ENCODE results near the gene MARK1. TPM values are rescaled to one million over a fixed set of nuclear protein-coding genes. Genes with fewer than 3 reads are reported as not detected.

MARK1 gene
- total RNA-seq, 1 donor from 2014 or later = 105 TPM

DNA sequence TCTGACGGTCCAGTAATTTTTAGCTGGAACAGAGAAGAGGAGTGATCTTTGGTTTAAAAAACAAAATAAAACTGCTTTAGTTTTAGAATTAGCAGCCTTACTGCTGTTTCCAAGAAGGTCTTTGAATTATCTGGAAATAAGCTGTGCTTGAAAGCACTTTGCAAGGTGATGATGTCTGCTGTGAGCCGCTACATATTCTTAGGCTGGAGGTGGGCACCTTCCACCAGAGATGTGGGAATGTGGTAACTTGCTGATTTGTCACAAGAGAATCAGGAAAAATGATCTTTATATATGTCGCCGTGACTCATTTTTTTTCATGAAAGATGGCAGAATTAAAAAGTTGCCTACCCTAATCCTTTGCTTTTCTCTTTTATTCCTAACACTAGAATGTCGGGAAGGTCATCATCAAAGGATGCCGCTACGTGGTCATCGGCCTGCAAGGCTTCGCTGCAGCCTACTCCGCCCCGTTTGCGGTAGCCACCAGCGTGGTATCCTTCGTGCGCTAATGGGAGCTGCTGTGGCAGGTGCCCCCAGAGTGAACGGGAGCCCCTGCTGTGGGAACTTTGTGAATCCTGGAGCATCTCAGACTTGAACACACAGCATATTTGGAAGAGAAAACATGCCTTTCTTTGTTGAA lies 168.4 kb downstream of the MARK1 start:
- H3K27me3 Mint-ChIP-seq (ENCODE audit: unreplicated experiment) = no peaks in the 10 kb centered on the region
- H3K4me3 Mint-ChIP-seq (ENCODE audit: unreplicated experiment) = no peak overlapping the region
- H3K27ac Mint-ChIP-seq (ENCODE audit: unreplicated experiment) = no peak overlapping the region
- DNase-seq = no peak
- H3K4me1 Mint-ChIP-seq (ENCODE audit: low read depth, unreplicated experiment) = peaks cover 9% of the 10 kb centered on the region
- TF ChIP-seq, protein P1, sequence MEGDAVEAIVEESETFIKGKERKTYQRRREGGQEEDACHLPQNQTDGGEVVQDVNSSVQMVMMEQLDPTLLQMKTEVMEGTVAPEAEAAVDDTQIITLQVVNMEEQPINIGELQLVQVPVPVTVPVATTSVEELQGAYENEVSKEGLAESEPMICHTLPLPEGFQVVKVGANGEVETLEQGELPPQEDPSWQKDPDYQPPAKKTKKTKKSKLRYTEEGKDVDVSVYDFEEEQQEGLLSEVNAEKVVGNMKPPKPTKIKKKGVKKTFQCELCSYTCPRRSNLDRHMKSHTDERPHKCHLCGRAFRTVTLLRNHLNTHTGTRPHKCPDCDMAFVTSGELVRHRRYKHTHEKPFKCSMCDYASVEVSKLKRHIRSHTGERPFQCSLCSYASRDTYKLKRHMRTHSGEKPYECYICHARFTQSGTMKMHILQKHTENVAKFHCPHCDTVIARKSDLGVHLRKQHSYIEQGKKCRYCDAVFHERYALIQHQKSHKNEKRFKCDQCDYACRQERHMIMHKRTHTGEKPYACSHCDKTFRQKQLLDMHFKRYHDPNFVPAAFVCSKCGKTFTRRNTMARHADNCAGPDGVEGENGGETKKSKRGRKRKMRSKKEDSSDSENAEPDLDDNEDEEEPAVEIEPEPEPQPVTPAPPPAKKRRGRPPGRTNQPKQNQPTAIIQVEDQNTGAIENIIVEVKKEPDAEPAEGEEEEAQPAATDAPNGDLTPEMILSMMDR (IDR thresholded peaks at IDR 0.05; ENCODE audit: partially characterized antibody, unreplicated experiment) = no peak
- peaks cover 15% of the 10 kb centered on the region for H3K36me3 Mint-ChIP-seq (ENCODE audit: unreplicated experiment)
- H3K9me3 Mint-ChIP-seq (ENCODE audit: unreplicated experiment) = peaks cover 2% of the 10 kb centered on the region

DNA sequence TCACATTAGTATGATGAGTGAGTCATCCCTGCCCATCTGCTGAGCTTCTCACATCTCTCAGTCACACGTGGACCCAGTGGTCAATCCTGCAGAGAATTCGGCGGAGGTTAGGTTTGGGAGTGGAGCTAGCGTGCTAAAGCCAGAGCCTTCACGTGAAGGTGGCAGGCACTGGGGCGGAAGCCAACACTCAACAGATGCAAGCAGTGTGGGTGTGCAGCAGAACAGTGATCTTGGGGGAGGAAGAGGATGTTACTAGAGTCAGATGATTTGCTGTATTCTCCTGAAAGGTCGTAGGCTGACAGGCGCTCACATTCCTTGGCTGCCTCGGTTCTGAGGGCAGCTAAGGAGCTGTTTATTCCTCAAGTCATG lies 168.9 kb downstream of the MARK1 start:
- DNase-seq = no peak
- Mint-ChIP-seq H3K27ac (ENCODE audit: unreplicated experiment) (no peak overlapping the region), H3K27me3 (ENCODE audit: unreplicated experiment) (no peaks in the 10 kb centered on the region), H3K4me1 (ENCODE audit: low read depth, unreplicated experiment) (peaks cover 8% of the 10 kb centered on the region), H3K36me3 (ENCODE audit: unreplicated experiment) (peaks cover 15% of the 10 kb centered on the region), H3K4me3 (ENCODE audit: unreplicated experiment) (no peak overlapping the region), H3K9me3 (ENCODE audit: unreplicated experiment) (peaks cover 2% of the 10 kb centered on the region)
- TF ChIP-seq, protein P1 (IDR thresholded peaks at IDR 0.05; ENCODE audit: partially characterized antibody, unreplicated experiment) = no peak

- H3K27ac Mint-ChIP-seq (ENCODE audit: unreplicated experiment) = no peak overlapping the region
- H3K27me3 Mint-ChIP-seq (ENCODE audit: unreplicated experiment) = no peaks in the 10 kb centered on the region
- H3K9me3 Mint-ChIP-seq (ENCODE audit: unreplicated experiment) = peaks cover 2% of the 10 kb centered on the region
- H3K4me1 Mint-ChIP-seq (ENCODE audit: low read depth, unreplicated experiment) = peaks cover 7% of the 10 kb centered on the region
- peaks cover 14% of the 10 kb centered on the region for H3K36me3 Mint-ChIP-seq (ENCODE audit: unreplicated experiment)
- no peak for DNase-seq
- no peak overlapping the region for H3K4me3 Mint-ChIP-seq (ENCODE audit: unreplicated experiment)
- TF ChIP-seq, protein P1 (IDR thresholded peaks at IDR 0.05; ENCODE audit: partially characterized antibody, unreplicated experiment) = no peak
These were observed 169.4 kb downstream of the MARK1 start for GRCh38 chr1:220697326-220697725.

DNA sequence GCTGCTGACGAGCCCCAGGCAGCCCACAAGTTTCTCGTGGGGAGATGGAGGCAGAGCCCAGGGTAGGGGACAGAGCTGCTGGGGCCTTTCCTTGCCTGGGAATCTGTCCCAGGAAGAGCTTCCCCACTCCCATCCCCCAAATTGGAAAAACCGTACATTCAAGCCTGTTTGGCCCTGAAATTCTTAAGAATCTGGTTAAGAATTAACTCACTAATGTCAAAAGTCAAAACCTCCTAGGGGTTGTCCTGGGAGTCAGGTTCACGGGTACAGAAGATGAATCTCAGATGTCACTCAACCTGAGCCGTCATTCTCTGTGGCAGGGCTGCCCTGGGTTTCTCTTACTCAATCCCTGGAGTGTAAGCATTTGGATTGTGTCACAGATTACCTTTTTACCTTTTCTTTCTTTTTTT lies 170.7 kb downstream of the MARK1 start:
- TF ChIP-seq, protein P1 (IDR thresholded peaks at IDR 0.05; ENCODE audit: partially characterized antibody, unreplicated experiment) = no peak
- no peak overlapping the region for H3K27ac Mint-ChIP-seq (ENCODE audit: unreplicated experiment)
- H3K9me3 Mint-ChIP-seq (ENCODE audit: unreplicated experiment) = peaks cover 2% of the 10 kb centered on the region
- H3K36me3 Mint-ChIP-seq (ENCODE audit: unreplicated experiment) = peaks cover 9% of the 10 kb centered on the region
- no peak overlapping the region for H3K4me3 Mint-ChIP-seq (ENCODE audit: unreplicated experiment)
- no peaks in the 10 kb centered on the region for H3K27me3 Mint-ChIP-seq (ENCODE audit: unreplicated experiment)
- no peak for DNase-seq
- H3K4me1 Mint-ChIP-seq (ENCODE audit: low read depth, unreplicated experiment) = peaks cover 2% of the 10 kb centered on the region

DNA sequence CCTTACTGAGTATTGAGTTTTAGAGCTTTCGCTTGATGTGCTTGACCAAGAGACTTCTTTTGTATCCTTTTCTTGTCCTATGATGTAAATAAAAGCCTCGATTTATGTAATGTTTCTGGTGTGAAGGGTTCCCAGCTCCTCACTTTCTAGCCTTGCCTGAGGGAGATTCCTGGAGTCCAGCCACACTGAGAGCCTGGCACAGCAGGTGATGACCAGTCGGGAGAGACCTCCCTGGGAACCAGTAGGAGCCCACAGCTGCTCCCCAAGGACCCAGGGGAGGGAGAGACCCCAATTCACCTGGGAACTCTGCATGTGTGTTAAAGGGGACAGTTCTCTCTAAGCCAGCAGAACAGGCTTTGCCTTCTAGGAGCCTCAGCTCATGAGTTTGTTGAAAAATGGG lies 171.1 kb downstream of the MARK1 start:
- DNase-seq = no peak
- peaks cover 2% of the 10 kb centered on the region for H3K4me1 Mint-ChIP-seq (ENCODE audit: low read depth, unreplicated experiment)
- peaks cover 2% of the 10 kb centered on the region for H3K9me3 Mint-ChIP-seq (ENCODE audit: unreplicated experiment)
- H3K27ac Mint-ChIP-seq (ENCODE audit: unreplicated experiment) = no peak overlapping the region
- H3K4me3 Mint-ChIP-seq (ENCODE audit: unreplicated experiment) = no peak overlapping the region
- no peaks in the 10 kb centered on the region for H3K27me3 Mint-ChIP-seq (ENCODE audit: unreplicated experiment)
- peaks cover 9% of the 10 kb centered on the region for H3K36me3 Mint-ChIP-seq (ENCODE audit: unreplicated experiment)
- TF ChIP-seq, protein P1 (IDR thresholded peaks at IDR 0.05; ENCODE audit: partially characterized antibody, unreplicated experiment) = no peak

Measured in glutamatergic neuron (in vitro differentiated cells).